NCI-H1694 treated with DMSO at 0.1 percent for 48 hours (cell line): ENCODE measurements around the gene ELMO2.

Source experiments
- DNase-seq: peaks from one replicate; lab custom pipeline; 2025; lab: John Stamatoyannopoulos, UW

Gene ELMO2

GRCh38 chr20:46352370-46352938 is 54.0 kb downstream of the ELMO2 start:
- DNase-seq, result no peak

GRCh38 chr20:46351357-46352058 is 54.9 kb downstream of the ELMO2 start:
- DNase-seq, result no peak

GRCh38 chr20:46350986-46351267 is 55.5 kb downstream of the ELMO2 start:
- DNase-seq, result no peak

- no peak for DNase-seq
These were observed 56.0 kb downstream of the ELMO2 start for GRCh38 chr20:46350201-46350985.

GRCh38 chr20:46349742-46350056 is 56.7 kb downstream of the ELMO2 start:
- DNase-seq, result no peak

GRCh38 chr20:46349035-46349741 is 57.2 kb downstream of the ELMO2 start:
- peak; percentile 67 for DNase-seq

GRCh38 chr20:46347841-46348803 is 58.3 kb downstream of the ELMO2 start:
- peak; percentile 57 for DNase-seq

GRCh38 chr20:46346770-46347169 is 59.6 kb downstream of the ELMO2 start:
- no peak for DNase-seq

- no peak for DNase-seq
These were observed 61.8 kb downstream of the ELMO2 start for GRCh38 chr20:46344488-46345162.

- no peak for DNase-seq
These were observed 62.4 kb downstream of the ELMO2 start for GRCh38 chr20:46343975-46344357.

- peak; percentile 66 for DNase-seq
These were observed 63.0 kb downstream of the ELMO2 start for GRCh38 chr20:46343348-46343974.

GRCh38 chr20:46342451-46343347 is 63.7 kb downstream of the ELMO2 start:
- DNase-seq, result no peak

GRCh38 chr20:46342010-46342378 is 64.4 kb downstream of the ELMO2 start:
- no peak for DNase-seq

GRCh38 chr20:46341074-46342009 is 65.1 kb downstream of the ELMO2 start:
- no peak for DNase-seq

GRCh38 chr20:46339037-46339436 is 67.4 kb downstream of the ELMO2 start:
- no peak for DNase-seq

- DNase-seq, result no peak
These were observed 69.7 kb downstream of the ELMO2 start for GRCh38 chr20:46336735-46337134.

GRCh38 chr20:46334303-46334904 is 72.0 kb downstream of the ELMO2 start:
- no peak for DNase-seq
